ENCODE data around the gene TSPAN7.

TSPAN7 gene

DNA sequence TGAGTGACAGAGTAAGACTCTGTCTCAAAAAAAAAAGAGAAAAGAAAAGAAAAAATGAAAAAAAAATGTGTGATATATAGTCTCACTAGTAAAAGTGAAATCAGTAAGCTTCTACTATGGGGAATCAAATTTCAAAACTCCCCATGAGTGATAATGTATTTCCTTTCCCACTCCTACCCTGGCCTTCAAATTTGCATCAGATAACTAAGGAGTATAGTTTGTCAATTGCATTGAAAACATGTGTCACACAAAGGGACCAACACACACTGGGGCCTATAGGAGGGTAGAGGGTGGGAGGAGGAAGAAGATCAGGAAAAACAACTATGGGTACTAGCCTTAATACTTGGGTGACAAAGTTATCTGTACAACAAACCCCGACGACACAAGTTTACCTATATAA is 118.4 kb downstream of the TSPAN7 start:
- no peak for DNase-seq (ENCODE audit: low read depth, low spot score)

DNA sequence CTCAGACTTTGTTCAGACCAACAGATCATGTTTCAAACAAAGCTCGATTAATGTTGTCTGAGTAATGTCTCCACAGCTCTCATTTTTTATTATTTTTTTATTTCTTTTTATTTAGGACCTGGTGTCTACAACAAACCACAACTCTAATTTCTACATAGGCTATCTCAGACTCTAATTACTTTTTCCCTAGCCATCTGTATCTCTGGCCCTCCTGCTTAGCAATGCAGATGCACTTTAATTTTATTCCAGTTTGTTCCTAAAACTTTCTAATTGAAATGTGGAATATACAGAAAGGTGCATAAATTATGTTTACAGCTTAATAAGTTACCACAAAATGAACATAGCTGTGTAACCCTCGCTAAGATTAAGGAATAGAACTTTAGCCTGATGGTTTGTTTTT is 120.8 kb downstream of the TSPAN7 start:
- no peak for DNase-seq (ENCODE audit: low read depth, low spot score)

DNA sequence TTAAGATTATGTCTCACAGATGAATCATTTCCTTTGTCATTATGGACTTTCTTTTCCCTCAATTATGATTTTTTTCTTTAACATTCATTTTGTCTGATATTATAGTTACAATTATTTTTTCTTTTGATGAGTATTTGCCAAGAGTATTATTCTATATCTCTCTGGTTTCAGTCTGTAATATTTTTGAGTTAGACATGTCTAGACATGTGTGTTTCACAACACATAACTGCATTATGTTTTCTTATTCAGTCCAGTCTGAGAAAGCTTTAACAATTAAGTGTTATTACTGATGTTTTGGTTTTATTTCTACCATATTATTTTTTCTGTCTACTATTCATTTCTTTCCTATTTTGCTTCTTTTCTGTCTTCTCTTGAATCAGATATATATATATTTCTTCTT is 131.6 kb downstream of the TSPAN7 start:
- DNase-seq (ENCODE audit: low read depth, low spot score): no peak

DNA sequence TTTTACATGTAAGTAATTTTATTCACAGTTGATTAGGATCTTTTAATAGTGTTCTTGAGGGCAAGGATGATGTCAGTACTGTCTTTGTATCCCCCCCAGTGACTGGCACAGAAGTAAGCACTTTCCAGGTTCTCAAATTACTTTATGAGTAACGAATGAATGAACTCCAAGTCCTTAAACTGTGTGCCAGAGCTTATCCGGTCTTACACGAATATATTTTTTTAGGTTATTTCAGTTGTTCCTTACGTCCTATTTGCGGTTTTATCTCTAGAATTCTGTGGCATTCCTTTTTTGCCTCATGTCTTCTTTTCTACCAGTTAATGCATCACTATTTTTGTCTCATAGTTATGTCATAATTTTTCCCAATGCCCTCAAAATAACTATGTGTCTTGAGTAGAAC is 133.1 kb downstream of the TSPAN7 start:
- DNase-seq (ENCODE audit: low read depth, low spot score): no peak

DNA sequence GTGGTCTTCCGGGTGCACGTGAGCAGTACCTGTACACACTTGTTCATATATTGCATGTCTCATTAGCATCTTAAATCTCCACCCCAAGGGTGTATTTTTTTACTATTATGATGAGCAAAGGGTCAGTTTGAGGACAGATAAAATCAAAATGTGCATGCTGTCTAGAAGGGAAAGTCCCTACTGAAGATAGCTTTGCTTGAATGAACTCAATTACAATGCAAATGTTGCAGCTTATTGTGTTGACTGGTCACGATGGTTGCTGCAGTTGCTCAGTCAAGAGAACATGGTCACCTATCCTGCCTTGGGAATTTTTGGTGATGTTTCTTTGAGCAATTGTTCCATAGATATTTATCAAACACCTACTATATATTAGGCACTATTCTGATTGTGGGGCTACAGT is 136.1 kb downstream of the TSPAN7 start:
- DNase-seq (ENCODE audit: low read depth, low spot score): no peak

DNA sequence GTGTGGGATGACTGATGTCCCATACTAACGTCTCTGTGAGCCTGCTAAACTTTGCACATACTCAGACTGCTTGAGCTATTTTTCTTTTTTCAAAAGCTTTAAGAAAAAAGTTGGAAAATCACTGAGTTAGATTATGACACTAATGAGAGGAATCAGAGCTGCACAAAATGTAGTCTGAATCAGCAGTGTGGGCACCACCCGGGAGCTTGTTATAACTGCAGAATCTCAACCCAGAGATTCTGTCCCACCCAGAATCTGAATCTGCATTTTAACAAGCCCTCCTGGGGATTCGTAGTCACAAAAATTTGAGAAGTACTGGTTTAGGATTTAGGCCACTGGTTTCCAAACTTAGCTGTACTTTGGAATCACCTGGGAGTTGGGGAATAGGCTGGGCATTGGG is 137.8 kb downstream of the TSPAN7 start:
- no peak for DNase-seq (ENCODE audit: low read depth, low spot score)

DNA sequence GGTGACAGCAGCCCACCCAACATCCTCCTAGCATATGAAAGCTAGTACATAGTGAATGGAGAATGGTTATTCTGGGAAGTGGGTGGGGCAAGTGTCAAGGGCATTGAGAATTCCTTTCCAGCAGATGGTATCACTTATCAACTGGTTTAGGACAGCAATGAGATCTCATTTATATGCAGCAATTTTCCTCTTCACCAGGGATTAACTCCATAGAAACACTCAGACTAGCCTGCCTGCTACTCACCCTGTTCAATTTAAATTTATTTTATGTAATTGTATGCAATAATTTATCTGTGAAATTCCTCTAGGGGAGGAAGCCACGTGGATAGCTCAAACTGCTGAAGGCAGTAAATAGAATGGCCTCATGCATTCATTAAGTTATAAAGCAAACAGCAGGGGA is 138.4 kb downstream of the TSPAN7 start:
- DNase-seq (ENCODE audit: low read depth, low spot score): no peak

DNA sequence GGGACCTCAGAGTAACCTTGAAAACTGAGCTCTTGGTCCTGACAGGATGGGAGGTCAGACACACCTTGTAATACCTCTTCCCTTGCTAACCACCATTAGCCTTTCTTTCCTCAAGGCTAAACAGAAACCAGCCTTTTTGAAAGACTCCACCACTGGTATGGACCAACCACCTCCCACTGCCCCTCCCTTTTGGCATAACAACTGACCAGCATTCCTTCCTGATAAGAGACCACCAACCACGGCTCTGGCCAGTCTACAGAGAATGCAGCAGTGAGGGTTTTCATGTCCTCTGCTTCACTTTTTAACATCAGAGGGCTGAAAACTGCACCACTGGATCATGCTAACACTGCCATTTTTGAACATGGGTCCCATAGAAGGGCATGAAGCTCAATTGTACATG is 139.7 kb downstream of the TSPAN7 start:
- DNase-seq (ENCODE audit: low read depth, low spot score): peak; percentile 80

DNA sequence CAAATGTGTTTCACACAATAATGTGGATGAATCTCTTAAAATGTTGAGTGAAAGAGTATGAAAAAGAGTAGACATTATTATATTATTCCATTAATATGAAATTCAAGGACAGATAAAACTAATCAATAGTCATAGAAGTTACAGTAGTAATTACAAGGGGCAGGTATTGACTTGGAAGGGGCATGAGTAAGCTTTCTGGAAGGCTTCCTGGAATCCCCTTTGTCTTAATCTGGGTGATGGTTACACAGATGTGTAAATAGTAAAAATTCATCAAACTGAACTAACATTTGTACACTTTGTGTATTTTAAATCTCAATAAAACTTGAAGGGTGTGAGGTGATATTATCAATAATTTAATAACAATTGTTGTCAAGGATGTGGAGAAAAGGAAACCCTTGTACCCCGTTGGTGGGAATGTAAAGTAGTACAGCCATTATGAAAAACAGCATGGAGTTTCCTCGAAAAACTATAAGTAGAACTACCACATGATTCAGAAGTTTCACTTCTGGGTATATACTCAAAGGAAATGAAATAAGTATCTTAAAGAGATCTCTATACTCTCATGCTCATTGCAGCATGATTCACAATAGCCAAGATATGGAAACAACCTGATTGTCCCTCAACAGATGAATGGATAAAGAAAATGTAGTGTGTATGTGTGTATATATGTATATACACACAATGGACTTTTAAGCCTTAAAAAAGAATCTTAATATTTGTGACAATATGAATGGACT is 143.0 kb downstream of the TSPAN7 start:
- no peak for DNase-seq (ENCODE audit: low read depth, low spot score)

DNA sequence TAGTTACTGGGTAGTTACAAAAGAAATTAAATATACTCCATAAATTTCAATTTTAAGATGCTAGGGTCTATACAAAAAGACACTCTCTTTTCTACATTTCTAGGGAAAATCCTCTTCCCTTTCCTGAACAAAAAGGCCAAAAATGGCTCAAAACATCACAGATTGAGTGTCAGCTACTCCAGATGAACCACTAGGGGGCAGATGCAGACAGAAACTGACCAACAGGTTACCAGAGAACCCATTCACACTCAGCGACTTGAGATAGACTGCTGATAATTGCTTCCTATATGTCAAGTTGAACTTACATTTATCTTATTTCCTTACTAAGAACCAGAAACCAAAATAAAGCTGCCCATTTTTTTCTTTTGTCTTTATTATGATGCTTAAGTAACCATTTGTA is 156.5 kb downstream of the TSPAN7 start:
- DNase-seq (ENCODE audit: low read depth, low spot score): peak; percentile 18

DNA sequence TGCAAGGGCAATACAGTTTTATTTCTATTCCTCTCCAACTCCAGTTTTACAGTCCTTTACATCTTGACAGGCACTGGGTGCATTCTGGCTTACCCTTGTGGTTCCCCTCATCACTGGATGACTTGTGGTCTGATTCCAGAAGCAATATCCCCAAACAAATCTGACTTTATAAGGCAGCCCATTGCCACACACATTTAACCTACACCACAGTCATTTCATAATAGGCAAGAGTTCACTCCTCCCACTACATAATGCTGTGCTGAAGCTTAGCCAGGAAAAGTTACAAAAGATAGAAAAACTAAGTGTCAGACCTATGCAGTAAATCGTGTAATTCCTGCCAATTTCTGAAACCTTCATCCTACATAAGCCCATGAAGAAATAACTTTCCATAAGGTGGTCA is 157.0 kb downstream of the TSPAN7 start:
- DNase-seq (ENCODE audit: low read depth, low spot score): no peak

DNA sequence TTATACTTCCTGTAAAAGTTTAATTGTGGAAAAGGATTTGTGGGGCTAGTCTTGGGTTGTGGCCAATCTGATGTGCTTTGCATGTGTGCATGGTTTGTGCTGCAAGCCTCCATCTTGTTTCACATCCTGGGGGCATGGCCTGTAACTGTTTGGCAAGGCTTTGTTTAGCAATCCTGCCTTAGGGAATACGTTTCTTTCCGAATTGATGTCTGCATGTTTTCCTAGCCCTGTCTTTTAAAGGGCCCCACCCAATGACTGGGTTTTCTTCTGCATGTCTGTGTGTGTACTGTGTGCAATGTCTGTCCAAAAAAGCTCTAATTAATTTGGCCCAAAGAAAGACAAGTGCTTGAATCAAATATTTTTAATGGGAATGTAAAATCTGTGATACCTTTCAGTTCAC is 165.3 kb downstream of the TSPAN7 start:
- DNase-seq (ENCODE audit: low read depth, low spot score): peak; percentile 49

DNA sequence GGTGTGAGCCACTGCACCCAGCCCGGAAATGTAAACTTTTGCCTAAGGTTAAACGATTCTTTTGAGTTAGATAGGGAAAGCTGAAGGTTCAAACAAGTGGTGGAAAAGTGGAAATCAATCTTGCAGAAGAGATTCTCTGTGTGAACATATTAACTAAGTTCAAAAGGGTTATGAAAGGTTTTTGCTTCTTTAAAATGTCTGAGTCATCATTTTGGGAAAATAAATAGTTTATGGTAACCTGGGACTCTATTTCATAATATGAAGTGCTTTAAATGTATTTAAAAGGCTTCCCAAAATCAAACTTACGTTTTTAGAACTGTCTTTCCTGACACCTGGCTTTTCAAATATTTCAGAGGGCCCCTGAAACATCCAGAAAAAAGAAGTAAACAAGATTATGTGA is 166.3 kb downstream of the TSPAN7 start:
- no peak for DNase-seq (ENCODE audit: low read depth, low spot score)

DNA sequence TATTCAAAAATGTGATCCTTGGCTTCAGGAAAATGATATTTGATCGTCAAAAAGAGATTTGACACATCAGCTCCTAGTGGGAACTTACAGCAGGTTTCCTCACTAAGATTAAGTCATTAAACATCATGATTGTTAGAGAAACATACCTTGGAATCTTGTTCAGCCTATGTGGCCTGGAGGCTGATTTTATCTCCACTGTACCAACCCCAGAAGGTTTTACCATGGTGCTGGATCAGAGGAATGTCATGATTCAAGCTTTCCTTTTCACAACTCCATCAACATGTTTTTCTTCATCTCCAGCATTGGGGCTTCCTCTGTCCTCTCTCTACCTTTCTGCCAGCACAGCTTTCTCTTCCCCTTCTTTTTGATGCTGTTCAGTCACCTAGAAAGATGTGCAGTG is 171.5 kb downstream of the TSPAN7 start:
- DNase-seq (ENCODE audit: low read depth, low spot score): peak; percentile 27
